Astrocyte of the spinal cord (primary cell): ENCODE data around the gene CBLB.
A peak's percentile ranks its signal among the peaks of the same experiment; 100 is the strongest.

Source experiments
- DNase-seq: peaks from one replicate; pipeline ENCODE4 v3.0.0; 2011; ENCODE audit warnings: low read depth, low spot score
- H3K4me3 ChIP-seq: 2 replicates; pipeline ENCODE4 v1.5.1; 2011; ENCODE audit warnings: low read depth, mild to moderate bottlenecking, low read length, moderate library complexity
- in situ Hi-C: cut with HindIII; loops from 2 replicates; pipeline ENCODE4 v1.10.0; 2017; ENCODE audit warnings: low sequenced_read_pairs
- TF ChIP-seq, protein P1 (sequence below): IDR thresholded peaks from 2 replicates; pipeline ENCODE4 v1.5.1; 2012; ENCODE audit warnings: low read depth, mild to moderate bottlenecking, low read length, inconsistent platforms

CBLB gene

DNA sequence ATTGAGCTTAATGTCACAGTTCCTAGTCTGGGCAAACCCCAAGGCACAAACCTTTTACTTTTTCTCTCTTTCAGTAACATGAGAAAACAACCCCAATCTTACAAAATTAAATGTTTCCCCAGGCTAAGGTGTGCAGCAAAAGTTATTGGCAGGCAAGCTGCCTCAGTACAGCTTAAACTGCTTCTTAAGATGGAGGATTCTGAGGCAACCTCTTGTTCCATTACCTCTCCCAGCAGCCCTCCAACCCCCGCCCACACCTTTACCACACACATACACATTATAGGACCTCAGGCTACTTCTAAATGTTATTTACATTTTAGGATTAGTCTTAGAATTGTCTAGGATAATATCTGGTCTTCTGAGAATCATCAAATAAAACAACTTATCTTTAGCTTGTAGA is 22.3 kb upstream of the CBLB start:
- in situ Hi-C loops: no loop called here
- TF ChIP-seq, protein P1, sequence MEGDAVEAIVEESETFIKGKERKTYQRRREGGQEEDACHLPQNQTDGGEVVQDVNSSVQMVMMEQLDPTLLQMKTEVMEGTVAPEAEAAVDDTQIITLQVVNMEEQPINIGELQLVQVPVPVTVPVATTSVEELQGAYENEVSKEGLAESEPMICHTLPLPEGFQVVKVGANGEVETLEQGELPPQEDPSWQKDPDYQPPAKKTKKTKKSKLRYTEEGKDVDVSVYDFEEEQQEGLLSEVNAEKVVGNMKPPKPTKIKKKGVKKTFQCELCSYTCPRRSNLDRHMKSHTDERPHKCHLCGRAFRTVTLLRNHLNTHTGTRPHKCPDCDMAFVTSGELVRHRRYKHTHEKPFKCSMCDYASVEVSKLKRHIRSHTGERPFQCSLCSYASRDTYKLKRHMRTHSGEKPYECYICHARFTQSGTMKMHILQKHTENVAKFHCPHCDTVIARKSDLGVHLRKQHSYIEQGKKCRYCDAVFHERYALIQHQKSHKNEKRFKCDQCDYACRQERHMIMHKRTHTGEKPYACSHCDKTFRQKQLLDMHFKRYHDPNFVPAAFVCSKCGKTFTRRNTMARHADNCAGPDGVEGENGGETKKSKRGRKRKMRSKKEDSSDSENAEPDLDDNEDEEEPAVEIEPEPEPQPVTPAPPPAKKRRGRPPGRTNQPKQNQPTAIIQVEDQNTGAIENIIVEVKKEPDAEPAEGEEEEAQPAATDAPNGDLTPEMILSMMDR: no peak
- no peak for DNase-seq
- no peak overlapping the region for H3K4me3 ChIP-seq

DNA sequence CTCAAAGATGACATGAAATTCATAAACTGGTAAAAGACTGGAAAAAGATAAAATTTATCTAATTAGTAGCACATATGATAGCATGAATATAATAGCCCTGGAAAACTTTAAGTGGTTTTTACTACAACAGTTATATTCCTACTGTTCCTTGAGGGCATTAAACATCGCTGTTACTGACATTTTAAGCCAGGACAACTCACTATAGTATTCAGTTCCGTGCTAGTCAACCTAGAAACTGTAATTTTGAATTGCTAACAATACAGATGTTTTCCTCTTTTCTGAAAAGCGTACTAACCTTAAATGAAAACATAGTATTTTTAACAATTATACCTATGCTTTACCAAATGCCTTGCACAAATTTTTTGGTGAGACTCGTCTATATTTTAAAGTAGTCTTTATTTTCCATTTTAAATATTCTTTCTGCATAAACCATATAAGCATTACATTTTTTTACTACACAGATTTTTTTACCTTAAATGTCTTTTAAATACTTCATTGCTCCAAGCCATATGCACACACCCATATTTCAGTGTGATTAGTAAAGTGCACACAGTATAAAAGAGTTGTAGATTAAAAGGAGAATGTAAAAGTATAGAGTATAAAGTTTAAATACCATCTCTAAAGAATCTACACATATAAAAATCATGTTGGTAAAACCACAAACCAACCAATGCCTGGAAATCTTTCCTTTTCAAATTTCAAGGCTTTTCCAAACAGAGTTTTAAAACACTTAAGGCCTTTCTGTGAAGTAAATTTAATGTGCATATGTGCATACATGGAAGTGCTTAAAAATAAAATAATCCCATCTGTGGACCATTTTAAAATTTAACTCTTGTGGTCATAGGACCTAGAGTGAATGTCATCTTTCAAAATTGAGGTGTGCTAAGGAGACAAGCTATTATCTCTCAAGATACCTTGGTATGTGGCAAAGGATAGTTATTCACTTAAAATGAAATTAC is 20.1 kb upstream of the CBLB start:
- no peak overlapping the region for H3K4me3 ChIP-seq
- DNase-seq: no peak
- TF ChIP-seq, protein P1: no peak
- in situ Hi-C loops: no loop called here

DNA sequence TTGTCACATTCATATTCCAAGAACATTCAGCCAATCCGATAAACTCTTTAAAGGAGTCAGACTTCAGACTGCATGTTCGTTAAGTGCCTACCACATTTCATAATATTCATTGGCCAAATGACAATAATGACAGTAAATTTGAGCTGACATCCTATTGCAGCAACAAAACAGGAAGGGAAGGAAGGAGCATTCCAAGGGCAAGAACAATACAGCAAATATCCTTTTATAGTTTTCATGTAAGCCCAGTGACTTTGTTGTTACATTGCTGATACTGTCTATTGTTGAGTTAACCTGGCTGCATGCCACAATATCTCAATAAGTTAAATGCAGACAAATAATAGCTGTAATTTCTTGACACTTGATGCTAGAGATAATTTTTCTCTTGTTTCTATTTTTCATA is 16.4 kb upstream of the CBLB start:
- DNase-seq: no peak
- in situ Hi-C loops: no loop called here
- TF ChIP-seq, protein P1: no peak
- H3K4me3 ChIP-seq: no peak overlapping the region

DNA sequence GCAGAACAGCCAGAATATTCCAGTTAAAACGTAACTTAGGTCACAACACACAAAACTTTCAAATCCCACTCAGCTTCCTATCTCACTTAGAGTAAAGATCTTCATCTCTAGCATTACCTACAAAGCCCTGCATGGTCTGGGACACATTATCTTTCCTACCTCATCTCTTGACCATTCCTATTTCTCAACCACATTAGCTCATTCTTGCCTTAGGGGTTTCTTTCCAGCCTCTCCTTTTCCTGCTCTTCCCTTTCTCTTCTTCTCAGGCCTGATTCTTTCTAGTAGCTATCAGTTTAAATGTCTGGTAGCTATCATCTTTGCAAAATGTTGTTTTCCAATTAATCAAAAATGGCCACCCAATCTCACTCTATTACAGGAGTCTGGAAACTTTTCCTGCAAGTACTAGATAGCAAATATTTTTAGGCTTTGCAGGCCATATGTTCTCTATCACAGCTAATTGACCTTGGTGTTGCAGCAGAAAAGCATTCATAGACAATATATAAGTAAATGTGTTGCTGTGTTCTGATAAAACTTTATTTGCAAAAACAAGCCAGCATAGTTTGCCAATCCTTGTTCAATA is 15.1 kb upstream of the CBLB start:
- H3K4me3 ChIP-seq: no peak overlapping the region
- TF ChIP-seq, protein P1: no peak
- in situ Hi-C loops: no loop called here
- no peak for DNase-seq

DNA sequence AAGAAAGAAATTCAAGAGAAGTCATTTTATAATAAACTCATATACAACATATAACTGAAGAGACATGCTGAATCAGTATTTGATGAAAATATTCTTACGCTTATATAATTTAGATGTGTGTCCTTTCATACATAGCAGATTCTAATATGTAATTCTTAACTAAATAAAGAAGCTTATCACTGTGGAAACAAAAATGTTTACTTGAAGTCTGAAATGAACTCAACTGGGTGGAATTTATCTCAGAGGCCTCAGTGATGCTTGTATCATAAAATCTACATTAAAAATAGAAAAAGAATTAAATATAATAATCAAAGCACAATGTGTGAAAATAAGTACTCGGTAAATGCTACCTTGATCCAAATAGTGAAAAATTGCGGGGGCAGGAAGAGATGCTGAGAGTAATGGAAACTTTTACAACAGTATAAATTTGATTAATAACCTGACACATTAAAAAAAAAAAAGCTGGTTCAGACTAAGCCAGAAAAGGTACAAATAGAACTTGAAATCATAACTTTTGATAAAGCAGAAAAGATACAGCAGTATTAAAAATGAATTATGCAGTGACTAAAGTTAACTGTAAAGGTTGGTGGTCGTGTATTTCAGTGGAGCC is 12.0 kb upstream of the CBLB start:
- DNase-seq: no peak
- TF ChIP-seq, protein P1: no peak
- H3K4me3 ChIP-seq: no peak overlapping the region
- in situ Hi-C loops: no loop called here

DNA sequence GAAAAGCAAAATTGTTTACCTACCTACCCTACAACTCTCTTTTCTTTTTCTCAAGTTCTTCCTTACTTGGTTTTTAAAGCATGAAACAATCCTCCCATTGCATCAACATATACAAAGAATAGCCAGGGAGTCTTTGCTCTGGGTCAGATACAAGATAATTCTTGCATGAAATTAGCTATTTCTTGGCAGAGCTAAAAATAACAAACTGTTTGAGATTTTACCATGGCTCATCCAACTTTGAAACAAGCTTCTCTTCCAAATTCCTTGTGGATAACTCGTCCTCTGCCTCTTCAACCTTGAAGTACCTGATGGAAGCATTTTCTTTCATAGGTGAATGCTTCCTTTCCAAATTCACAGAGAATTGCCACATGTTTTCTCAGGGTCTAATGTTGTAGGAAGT is 9.2 kb upstream of the CBLB start:
- DNase-seq: peak; percentile 40
- TF ChIP-seq, protein P1: no peak
- no peak overlapping the region for H3K4me3 ChIP-seq
- in situ Hi-C loops: no loop called here
